T-helper 1 cell treated with Interleukin-12 subunit alpha and Interleukin-12 subunit beta and Interleukin-4 antibody, amounts not matched to agents 30 ng/mL and 1 ng/mL, for 36 hours (primary cell): ENCODE measurements around the gene IFNAR1. TPM values are rescaled to one million over a fixed set of nuclear protein-coding genes. Genes with fewer than 3 reads are reported as not detected.

ENCODE experiments used
- intact Hi-C: fragments of 100-400 bp; cut with micrococcal nuclease; formaldehyde crosslinking; loops from one replicate; pipeline ENCODE4 v1.15.1; 2024
- total RNA-seq: library from RNA; stranded (reverse); gene quantifications from 2 replicates; pipeline ENCODE4 v1.2.3, GENCODE V29; 2022

Gene IFNAR1
- total RNA-seq, 1 donor from 2014 or later = 34.7 TPM

GRCh38 chr21:33396436-33396835, 71.7 kb downstream of the IFNAR1 start:
- intact Hi-C loops = no loop called here

- intact Hi-C loops = no loop called here
Measured at GRCh38 chr21:33396951-33397350, 72.2 kb downstream of the IFNAR1 start.

DNA sequence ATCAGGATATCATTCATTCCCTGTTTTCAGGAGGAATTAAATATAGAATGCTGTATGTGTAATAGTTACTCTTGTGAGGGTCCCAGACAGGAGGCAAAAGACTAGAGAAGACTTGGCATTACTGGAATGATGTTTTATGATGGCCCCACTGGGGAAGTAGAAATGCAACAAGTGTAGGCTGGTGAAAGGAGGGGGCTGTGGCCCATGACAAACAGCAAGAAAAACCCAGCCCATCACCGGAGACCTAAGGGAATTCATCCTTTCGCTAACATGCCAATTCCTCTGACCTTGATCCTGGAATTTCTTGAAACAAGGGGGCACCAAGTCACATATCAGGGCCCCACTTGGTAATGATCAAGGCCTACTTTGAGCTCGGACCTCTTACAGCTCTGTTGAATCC, 72.9 kb downstream of the IFNAR1 start:
- intact Hi-C loops = no loop called here

GRCh38 chr21:33398361-33398760, 73.6 kb downstream of the IFNAR1 start:
- intact Hi-C loops = no loop called here

- intact Hi-C loops = loop anchor here (5.0 kb wide), 1 partner anchor 76 kb away; the partner anchor contains the start of gene TMEM50B
Measured at GRCh38 chr21:33401630-33401992, 76.8 kb downstream of the IFNAR1 start.

DNA sequence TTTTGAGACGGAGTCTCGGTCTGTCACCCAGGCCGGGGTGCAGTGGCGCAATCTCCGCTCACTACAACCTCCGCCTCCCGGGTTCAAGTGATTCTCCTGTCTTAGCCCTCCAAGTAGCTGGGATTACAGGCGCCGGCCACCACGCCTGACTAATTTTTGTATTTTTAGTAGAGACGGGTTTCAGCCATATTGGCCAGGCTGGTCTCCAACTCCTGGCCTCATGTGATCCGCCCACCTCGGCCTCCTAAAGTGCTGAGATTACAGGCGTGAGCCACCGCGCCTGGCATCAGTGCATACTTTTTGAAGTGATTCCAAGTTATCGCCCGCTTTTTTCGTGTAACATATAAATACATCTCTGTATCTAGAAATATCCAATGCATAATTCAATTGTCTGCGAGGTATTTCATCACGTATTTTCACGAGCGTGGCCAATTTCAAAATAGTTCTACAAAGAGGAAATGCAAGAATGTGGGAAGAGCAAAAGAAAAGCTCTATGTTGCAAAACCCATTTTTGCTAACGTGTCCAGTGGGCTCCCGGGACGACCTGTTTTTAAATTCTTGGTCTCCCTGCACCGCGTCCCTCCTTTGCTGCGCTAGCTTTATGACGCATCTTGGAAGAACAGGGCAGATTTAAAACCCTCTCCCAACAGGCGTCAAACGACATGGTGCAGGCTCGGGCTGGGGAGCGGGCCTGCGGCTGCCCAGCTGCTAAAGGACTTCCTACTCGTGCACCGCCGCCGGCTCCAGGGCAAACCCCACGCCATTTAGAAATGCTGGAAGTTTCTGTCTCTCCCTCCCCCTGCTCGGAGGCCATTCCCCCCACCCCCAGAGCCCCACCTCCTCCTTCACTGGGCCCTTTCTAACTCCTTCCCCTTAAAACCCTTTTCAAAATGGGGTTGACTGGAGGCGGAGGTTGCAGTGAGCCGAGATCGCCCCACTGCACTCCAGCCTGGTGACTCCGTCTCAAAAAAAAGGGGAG, 77.5 kb downstream of the IFNAR1 start:
- intact Hi-C loops = loop anchor here (5.0 kb wide), 1 partner anchor 75 kb away; the partner anchor contains the start of gene TMEM50B

DNA sequence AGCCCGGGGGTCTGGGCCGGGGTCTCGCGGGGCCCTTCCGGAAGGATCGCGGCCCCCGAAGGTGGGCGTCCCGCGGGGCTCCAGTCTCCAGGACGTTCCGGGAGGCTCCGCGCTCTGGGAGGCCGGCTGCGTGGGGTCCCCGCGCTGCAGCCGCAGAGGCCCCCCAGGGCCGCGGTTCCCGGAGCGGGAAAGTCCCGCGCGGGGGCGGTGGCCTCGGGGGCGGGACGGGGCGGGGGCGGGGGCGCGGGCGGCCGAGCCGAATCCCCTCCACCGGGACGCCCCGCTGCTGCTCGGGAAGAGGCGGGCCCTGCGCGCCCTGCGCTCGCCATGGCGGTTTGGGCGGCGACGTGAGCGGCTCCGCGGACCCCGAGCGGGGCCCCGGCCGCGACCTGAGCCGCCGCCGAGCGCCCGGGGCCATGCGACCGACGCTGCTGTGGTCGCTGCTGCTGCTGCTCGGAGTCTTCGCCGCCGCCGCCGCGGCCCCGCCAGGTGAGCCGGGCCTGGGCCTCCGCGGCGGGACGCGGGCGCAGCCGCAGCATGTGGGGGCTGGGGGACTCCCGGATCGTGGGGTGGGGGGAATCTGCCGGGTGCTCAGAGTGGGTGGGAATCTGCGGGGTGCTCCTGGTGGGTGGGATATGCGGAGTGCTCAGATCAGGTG, 78.5 kb downstream of the IFNAR1 start, which contains the start of gene IFNGR2:
Gene IFNGR2, plus strand, starts transcription at position 286 of the 658 bp plus-strand sequence. Its CDS starts 131 bp downstream, at position 417.
- intact Hi-C loops = loop anchor here (5.0 kb wide), 1 partner anchor 74 kb away; the partner anchor contains the start of gene TMEM50B

DNA sequence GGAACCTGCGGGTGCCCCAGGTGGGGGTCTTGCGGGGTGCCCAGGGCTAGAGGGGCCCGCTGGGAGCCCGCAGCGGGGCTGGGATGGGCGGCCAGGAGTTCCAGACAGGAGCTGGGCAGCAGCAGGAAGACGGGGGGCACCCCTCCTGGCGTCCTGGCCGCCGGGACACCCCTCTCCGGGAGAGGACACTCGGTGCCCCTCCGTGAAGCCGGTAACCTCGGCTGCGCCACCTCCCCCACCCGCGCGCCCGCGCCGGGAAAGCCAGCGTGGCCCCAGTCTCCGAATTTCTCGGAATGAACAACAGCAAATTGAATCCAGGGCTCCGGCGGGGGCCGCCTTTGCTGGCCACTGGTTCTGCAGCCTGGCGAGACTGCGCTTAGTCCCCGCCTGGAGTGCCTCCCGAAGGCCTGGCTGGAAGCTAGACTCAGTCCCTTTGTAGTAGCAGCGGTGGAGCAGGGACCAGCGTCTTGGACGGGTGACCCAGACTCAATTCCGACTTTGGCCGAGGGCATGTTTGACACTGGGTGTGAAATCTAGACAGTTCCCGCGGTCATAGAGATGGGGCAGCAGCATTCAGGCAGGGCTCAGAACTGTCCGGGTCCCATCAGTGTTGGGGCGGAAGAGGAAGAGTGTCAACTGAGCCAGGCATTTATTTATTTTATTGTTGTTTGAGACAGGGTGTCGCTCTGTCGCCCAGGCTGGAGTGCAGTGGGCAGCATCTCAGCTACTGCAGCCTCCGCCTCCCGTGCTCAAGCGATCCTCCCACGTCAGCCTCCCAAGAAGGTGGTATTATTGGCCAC, 79.2 kb downstream of the IFNAR1 start:
- intact Hi-C loops = loop anchor here (1.0 to 5.0 kb wide), 3 partner anchors 21 to 73 kb away; partner anchors contain the start of gene TMEM50B

- intact Hi-C loops = no loop called here
Measured at GRCh38 chr21:33406493-33406892, 81.7 kb downstream of the IFNAR1 start.

Other genes with a start within 250 kb of the IFNAR1 start
- 47.1 and 52.4 TPM in 2 replicates for gene IFNAR2, start 95.0 kb upstream of the IFNAR1 start, total RNA-seq
- 33.9 and 35.7 TPM in 2 replicates for gene IL10RB, start 58.6 kb upstream of the IFNAR1 start, total RNA-seq
- 4.1 and 4.2 TPM in 2 replicates for gene IFNGR2, start 78.4 kb downstream of the IFNAR1 start, total RNA-seq
- gene TMEM50B, start 155.0 kb downstream of the IFNAR1 start, total RNA-seq = 34.5 and 37.8 TPM in 2 replicates
- 0.15 and 0.17 TPM in 2 replicates for gene DNAJC28, start 166.7 kb downstream of the IFNAR1 start, total RNA-seq
- gene GART, start 217.1 kb downstream of the IFNAR1 start, total RNA-seq = 110 and 115 TPM in 2 replicates
- 341 and 345 TPM in 2 replicates for gene SON, start 218.1 kb downstream of the IFNAR1 start, total RNA-seq